ENCODE results near the gene LDB1. TPM values are rescaled to one million over a fixed set of nuclear protein-coding genes. Genes with fewer than 3 reads are reported as not detected.

The LDB1 gene
- total and polyA plus RNA-seq, 9 donors: 48.3 to 83.0 (median 77.5) TPM

DNA sequence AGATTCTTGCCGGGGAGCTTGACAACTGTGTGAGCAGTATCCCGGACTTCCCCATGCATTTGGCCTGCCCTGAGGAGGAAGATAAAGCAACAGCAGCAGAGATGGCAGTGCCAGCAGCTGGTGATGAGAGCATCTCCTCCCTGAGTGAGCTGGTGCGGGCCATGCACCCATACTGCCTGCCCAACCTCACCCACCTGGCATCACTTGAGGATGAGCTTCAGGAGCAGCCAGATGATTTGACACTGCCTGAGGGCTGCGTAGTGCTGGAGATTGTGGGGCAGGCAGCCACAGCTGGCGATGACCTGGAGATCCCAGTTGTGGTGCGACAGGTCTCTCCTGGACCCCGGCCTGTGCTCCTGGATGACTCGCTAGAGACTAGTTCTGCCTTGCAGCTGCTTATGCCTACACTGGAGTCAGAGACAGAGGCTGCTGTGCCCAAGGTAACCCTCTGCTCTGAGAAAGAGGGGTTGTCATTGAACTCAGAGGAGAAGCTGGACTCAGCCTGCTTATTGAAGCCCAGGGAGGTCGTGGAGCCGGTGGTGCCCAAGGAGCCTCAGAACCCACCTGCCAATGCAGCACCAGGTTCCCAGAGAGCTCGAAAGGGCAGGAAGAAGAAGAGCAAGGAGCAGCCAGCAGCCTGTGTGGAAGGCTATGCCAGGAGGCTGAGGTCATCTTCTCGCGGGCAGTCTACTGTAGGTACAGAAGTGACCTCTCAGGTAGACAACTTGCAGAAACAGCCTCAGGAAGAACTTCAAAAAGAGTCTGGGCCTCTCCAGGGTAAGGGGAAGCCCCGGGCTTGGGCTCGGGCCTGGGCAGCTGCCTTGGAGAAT lies 19.3 kb upstream of the LDB1 start:
- 93% methylated on average over 11 of the region's 15 CpGs for WGBS (ENCODE audit: insufficient coverage)
- no peaks in the 10 kb centered on the region for H3K27me3 ChIP-seq (ENCODE audit: control insufficient read depth, insufficient read depth, low read length)
- no peak for DNase-seq
- H3K4me3 ChIP-seq (ENCODE audit: low read length): no peak overlapping the region
- H3K4me1 ChIP-seq (ENCODE audit: control insufficient read depth, insufficient read depth, low read length): peaks cover 17% of the 10 kb centered on the region
- H3K9me3 ChIP-seq (replicated peaks; ENCODE audit: control insufficient read depth, low read depth, low read length): no peaks in the 10 kb centered on the region
- peaks cover 66% of the 10 kb centered on the region for H3K36me3 ChIP-seq (ENCODE audit: control insufficient read depth, insufficient read depth, low read length)
- no peak overlapping the region for H3K27ac ChIP-seq (ENCODE audit: low read length)

DNA sequence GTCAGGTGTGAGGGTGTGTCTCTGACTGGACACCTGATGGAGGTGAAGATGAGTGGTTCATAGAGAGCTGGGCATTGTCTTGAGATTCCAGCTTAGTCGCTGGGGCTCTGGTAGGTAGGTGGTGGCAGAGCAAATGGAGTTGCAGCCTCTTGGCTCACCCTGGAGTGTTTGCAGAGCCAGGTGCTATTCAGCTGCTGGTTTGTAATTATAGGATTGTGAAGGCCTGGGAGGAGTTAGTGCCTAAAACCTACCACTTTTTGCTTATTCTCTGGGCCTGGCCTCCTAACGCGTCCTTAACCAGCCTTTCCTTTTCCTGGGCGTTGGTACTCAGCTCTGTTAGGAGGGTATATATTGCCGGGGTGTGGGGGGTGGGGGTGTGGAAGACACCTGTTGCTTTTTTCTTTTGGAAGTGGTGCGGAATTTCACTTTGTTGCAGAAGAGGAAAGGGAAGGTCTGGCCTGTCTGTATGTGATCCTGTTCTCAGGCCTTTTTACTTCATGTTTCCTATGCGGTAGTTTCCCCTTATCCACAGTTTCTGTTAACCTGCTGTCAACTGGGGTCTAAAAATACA lies 15.9 kb upstream of the LDB1 start:
- peak overlapping the region; percentile 40 for H3K27ac ChIP-seq (ENCODE audit: low read length)
- WGBS (ENCODE audit: insufficient coverage): 70% methylated on average over 3 of the region's 7 CpGs
- H3K4me3 ChIP-seq (ENCODE audit: low read length): no peak overlapping the region

DNA sequence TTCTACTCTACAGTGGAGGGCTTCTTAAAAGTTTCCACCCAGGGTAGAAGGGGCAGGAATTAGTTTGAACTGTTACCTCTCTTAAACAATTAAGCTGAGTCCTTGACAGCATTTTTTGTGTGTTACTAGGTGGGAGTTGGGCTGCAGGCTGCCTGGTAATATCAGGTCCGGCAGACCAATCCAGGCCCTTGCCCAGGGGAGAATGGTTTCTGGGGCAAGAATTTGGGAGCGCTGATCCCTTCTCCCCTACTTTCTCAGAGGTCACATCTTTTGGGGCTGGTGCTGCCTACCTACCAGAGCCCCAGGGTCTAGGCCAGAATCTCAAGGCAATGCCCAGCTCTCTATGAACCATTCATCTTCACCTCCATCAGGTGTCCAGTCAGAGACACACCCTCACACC lies 14.2 kb upstream of the LDB1 start:
- no peaks in the 10 kb centered on the region for H3K9me3 ChIP-seq (replicated peaks; ENCODE audit: control insufficient read depth, low read depth, low read length)
- no peak for DNase-seq
- no peaks in the 10 kb centered on the region for H3K27me3 ChIP-seq (ENCODE audit: control insufficient read depth, insufficient read depth, low read length)
- peak overlapping the region; percentile 98 for H3K27ac ChIP-seq (ENCODE audit: low read length)
- H3K4me3 ChIP-seq (ENCODE audit: low read length): peak overlapping the region; percentile 99
- 57% methylated on average over 1 of the region's 2 CpGs for WGBS (ENCODE audit: insufficient coverage)
- peaks cover 22% of the 10 kb centered on the region for H3K36me3 ChIP-seq (ENCODE audit: control insufficient read depth, insufficient read depth, low read length)
- H3K4me1 ChIP-seq (ENCODE audit: control insufficient read depth, insufficient read depth, low read length): peaks cover 28% of the 10 kb centered on the region

More for the DNA sequence above, 15.9 kb upstream of the LDB1 start:
- no peak for DNase-seq
- Histone ChIP-seq H3K9me3 (replicated peaks; ENCODE audit: control insufficient read depth, low read depth, low read length) (no peaks in the 10 kb centered on the region), H3K27me3 (ENCODE audit: control insufficient read depth, insufficient read depth, low read length) (no peaks in the 10 kb centered on the region), H3K36me3 (ENCODE audit: control insufficient read depth, insufficient read depth, low read length) (peaks cover 38% of the 10 kb centered on the region), H3K4me1 (ENCODE audit: control insufficient read depth, insufficient read depth, low read length) (peaks cover 28% of the 10 kb centered on the region)

DNA sequence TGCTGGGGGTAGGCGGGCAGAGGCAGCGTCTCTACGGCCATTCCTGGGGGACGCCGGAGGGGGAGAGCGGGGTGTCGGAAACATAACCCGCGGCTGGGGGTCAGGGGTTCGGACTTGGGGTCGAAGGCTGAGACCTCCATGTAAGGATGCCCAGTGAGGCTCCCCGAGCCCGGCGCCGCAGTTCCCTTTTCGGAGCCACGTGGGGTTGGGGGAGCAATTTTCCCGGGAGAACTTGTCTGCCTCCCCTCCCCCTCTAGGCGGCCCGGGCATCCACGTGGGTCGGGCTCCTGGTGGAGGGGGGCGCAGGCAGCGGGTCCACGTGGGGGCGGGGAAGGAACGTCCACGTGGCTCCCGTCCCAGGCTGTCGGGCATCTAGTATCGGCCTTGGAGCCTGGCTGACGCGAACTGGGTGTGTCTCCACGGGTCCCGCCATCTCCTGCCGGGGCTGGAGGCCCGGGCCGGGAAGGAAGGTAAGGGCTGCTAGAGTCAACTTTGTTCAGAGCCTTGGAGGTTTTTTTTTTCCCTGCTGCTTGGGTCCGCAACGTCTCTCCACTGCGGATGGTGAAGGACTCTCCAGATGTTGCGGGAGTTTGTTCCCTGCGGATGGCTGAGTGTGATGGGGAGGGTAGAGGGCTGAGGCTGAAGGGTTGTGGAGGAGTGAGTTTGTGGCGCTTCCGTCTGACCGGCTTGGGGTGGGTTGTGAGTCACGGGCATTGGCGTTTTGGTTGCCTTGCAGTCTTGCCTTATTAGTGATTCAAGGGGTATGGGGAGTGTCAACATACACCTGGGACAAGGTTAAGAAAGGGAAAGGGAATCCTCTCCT lies 13.4 kb upstream of the LDB1 start:
- Histone ChIP-seq H3K4me1 (ENCODE audit: control insufficient read depth, insufficient read depth, low read length) (peaks cover 28% of the 10 kb centered on the region), H3K9me3 (replicated peaks; ENCODE audit: control insufficient read depth, low read depth, low read length) (no peaks in the 10 kb centered on the region), H3K27me3 (ENCODE audit: control insufficient read depth, insufficient read depth, low read length) (no peaks in the 10 kb centered on the region), H3K27ac (ENCODE audit: low read length) (peak overlapping the region; percentile 98), H3K4me3 (ENCODE audit: low read length) (peak overlapping the region; percentile 99), H3K36me3 (ENCODE audit: control insufficient read depth, insufficient read depth, low read length) (peaks cover 14% of the 10 kb centered on the region)
- DNase-seq: peak; percentile 84
- 0% methylated on average over 33 of the region's 48 CpGs for WGBS (ENCODE audit: insufficient coverage)

DNA sequence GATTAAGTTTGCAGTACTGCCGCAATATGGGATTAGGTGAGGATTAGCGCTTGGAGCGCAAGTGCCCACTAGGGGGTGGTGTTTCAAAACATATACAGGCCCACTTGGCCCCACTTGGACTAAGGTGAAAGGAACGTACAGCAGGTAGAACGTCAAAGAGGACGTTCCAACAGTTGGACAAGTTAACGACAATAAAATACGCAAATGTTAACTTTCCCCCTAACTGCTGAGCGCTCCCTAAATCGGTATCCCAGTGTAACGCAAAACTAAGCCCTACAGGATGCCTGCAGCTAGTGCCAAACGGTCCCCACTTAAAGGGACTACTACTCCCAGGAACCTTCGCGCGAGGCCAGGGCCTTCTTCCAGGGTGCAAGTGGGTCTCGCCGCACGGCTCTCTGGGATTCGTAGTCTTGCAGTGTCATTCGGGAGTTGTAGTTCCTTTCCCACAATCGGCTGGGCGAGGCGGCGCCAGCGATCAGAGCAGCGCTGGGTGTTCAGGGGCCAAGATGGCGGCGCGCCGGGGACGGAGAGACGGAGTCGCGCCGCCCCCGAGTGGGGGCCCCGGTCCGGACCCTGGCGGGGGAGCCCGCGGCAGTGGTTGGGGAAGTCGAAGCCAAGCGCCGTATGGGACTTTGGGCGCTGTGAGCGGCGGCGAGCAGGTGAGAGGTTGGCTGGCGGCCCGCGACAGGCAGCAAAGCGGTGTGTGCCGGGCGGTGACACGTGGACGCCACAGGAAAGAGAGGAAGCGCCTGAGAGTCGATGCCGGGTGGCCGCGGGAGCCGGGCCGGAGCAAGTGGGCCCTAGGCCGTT lies 12.6 kb upstream of the LDB1 start, which contains the start of gene PPRC1:
TSS of gene PPRC1 (plus strand) at position 478 of the 810 bp plus-strand sequence. CDS start at position 507, 29 bp downstream.
- WGBS (ENCODE audit: insufficient coverage): under 1% methylated on average over 56 of the region's 64 CpGs
- peak within 1 kb of the TSS; percentile 99 for H3K4me3 ChIP-seq (ENCODE audit: low read length)
- peak within 1 kb of the TSS; percentile 98 for H3K27ac ChIP-seq (ENCODE audit: low read length)
- peak; percentile 100 for DNase-seq
- peaks cover 6% of the 10 kb centered on the region for H3K36me3 ChIP-seq (ENCODE audit: control insufficient read depth, insufficient read depth, low read length)
- H3K27me3 ChIP-seq (ENCODE audit: control insufficient read depth, insufficient read depth, low read length): no peaks in the 10 kb centered on the region
- no peaks in the 10 kb centered on the region for H3K9me3 ChIP-seq (replicated peaks; ENCODE audit: control insufficient read depth, low read depth, low read length)
- peaks cover 28% of the 10 kb centered on the region for H3K4me1 ChIP-seq (ENCODE audit: control insufficient read depth, insufficient read depth, low read length)

DNA sequence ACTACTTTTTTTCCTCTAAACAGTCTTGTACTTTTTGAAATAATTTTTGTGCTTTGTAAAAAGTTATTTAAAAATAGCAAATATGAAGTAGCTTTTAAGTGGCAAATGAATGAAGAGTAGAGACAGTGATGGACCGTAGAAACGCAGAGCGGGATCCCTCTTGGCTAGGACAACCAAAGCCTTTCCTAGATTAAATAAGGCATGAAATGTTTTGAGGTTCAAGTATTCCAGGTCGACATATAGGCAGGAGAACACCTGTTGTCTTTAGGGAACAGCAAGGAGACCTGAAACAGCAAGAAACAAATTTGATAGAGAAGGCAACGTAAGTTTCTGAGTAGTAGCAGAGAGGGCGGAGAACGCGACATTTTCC lies 12.0 kb upstream of the LDB1 start:
- DNase-seq: no peak
- H3K9me3 ChIP-seq (replicated peaks; ENCODE audit: control insufficient read depth, low read depth, low read length): no peaks in the 10 kb centered on the region
- H3K27me3 ChIP-seq (ENCODE audit: control insufficient read depth, insufficient read depth, low read length): no peaks in the 10 kb centered on the region
- H3K4me1 ChIP-seq (ENCODE audit: control insufficient read depth, insufficient read depth, low read length): peaks cover 28% of the 10 kb centered on the region
- no peak overlapping the region for H3K27ac ChIP-seq (ENCODE audit: low read length)
- no peaks in the 10 kb centered on the region for H3K36me3 ChIP-seq (ENCODE audit: control insufficient read depth, insufficient read depth, low read length)
- WGBS (ENCODE audit: insufficient coverage): 23% methylated on average over 8 of the region's 8 CpGs
- no peak overlapping the region for H3K4me3 ChIP-seq (ENCODE audit: low read length)

DNA sequence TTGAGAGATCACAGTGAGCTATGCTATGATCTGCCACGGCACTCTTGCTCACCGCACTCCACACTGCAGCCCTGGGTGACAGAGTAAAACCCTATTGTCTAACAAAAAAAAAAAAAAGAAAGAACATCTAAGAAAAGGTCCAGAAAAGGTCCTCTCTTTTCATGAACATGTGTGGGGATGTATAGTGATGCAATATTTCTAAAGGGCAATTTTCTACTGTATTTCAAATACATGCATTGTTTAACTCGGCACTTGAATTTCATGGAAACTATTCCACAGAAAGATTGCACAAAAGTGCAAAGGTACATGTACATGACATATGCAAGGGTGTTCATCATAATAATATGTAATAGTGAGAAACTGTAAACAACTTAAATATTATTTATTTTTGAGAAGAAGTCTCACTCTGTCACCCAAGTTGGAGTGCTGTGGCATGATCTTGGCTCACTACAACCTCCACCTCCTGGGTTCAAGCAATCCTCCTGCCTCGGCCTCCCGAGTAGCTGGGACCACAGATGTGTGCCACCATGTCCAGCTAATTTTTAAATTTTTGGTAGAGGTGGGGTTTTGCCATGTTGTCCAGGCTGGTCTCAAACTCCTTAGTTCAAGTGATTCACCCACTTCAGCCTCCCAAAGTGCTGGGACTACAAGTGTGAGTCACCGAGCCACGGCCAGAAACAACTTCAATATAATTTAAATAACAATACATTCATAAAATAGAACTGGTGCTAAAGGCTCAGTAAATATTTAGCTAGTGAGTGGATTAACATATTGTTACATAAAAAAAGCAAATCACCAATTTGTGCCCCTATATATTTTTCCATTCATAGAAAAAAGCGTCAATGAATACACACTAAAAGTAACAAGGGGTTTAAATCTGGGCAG lies 11.4 kb upstream of the LDB1 start:
- Histone ChIP-seq H3K27me3 (ENCODE audit: control insufficient read depth, insufficient read depth, low read length) (no peaks in the 10 kb centered on the region), H3K27ac (ENCODE audit: low read length) (no peak overlapping the region), H3K4me1 (ENCODE audit: control insufficient read depth, insufficient read depth, low read length) (peaks cover 23% of the 10 kb centered on the region), H3K4me3 (ENCODE audit: low read length) (no peak overlapping the region), H3K36me3 (ENCODE audit: control insufficient read depth, insufficient read depth, low read length) (no peaks in the 10 kb centered on the region), H3K9me3 (replicated peaks; ENCODE audit: control insufficient read depth, low read depth, low read length) (no peaks in the 10 kb centered on the region)
- 80% methylated on average over 1 of the region's 8 CpGs for WGBS (ENCODE audit: insufficient coverage)
- DNase-seq: no peak

DNA sequence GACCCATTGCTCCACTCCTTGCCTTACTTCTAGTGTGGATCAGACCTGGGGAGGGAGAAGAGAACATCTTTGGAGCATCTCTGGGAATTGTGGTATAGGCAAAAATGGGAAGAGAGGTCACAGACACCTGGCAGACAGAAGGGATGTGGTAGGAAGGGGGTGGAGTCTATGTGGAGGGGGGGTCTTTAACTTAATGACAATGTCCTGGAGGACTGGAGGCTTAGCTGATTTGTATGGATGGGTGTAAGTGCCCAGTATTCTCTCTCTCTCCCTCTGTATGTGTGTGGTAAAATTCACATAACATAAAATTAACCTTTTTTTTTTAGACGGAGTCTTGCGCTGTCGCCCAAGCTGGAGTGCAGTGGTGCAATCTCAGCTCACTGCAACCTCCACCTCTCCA lies 3.1 kb upstream of the LDB1 start:
- Histone ChIP-seq H3K36me3 (ENCODE audit: control insufficient read depth, insufficient read depth, low read length) (peaks cover 4% of the 10 kb centered on the region), H3K9me3 (replicated peaks; ENCODE audit: control insufficient read depth, low read depth, low read length) (no peaks in the 10 kb centered on the region), H3K27ac (ENCODE audit: low read length) (no peak overlapping the region), H3K4me3 (ENCODE audit: low read length) (no peak overlapping the region), H3K27me3 (ENCODE audit: control insufficient read depth, insufficient read depth, low read length) (no peaks in the 10 kb centered on the region), H3K4me1 (ENCODE audit: control insufficient read depth, insufficient read depth, low read length) (peaks cover 32% of the 10 kb centered on the region)
- DNase-seq: no peak
- 92% methylated on average over 2 of the region's 3 CpGs for WGBS (ENCODE audit: insufficient coverage)

DNA sequence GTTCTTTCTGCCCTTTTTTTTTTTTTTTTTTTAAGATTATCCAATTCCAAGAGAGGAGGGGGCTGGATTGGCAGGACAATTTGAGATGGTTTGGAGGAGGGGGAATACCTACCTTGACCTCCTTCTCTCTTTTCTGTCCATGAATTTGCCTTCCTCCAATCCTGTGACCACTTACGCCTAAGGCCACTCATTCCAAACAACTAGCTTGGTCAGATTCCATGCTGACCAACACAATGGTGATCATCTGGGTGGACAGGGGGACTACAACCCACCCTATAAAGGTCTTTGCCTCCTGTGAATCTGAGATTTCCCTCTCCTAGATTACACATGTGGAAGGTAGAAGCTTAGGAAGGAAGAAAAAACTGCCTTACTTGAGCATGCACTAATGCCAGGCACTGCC lies 2.3 kb upstream of the LDB1 start:
- Histone ChIP-seq H3K4me1 (ENCODE audit: control insufficient read depth, insufficient read depth, low read length) (peaks cover 40% of the 10 kb centered on the region), H3K27ac (ENCODE audit: low read length) (peak overlapping the region; percentile 99), H3K36me3 (ENCODE audit: control insufficient read depth, insufficient read depth, low read length) (peaks cover 4% of the 10 kb centered on the region), H3K27me3 (ENCODE audit: control insufficient read depth, insufficient read depth, low read length) (no peaks in the 10 kb centered on the region), H3K4me3 (ENCODE audit: low read length) (no peak overlapping the region), H3K9me3 (replicated peaks; ENCODE audit: control insufficient read depth, low read depth, low read length) (no peaks in the 10 kb centered on the region)
- DNase-seq: no peak
- WGBS (ENCODE audit: insufficient coverage): no CpG with 5 or more reads among the region's 1 CpG

Data from muscle of leg (tissue), 11 donors.